NB4 (cell line): ENCODE data around the gene CRISP2.

Source experiments
- DNase-seq: peaks from one replicate; pipeline ENCODE4 v3.0.0; 2010; ENCODE audit warnings: low read depth
- H3K4me3 ChIP-seq: one replicate; pipeline ENCODE4 v1.5.1; 2011; ENCODE audit warnings: mild to moderate bottlenecking, low read depth, low read length, moderate library complexity
- CTCF ChIP-seq: IDR thresholded peaks from one replicate; pipeline ENCODE4 v1.5.1; 2012; ENCODE audit warnings: low read depth, low read length
- MAX ChIP-seq: IDR thresholded peaks from 2 replicates; pipeline ENCODE4 v1.6.1; 2011; ENCODE audit warnings: low read depth, low read length
- MYC ChIP-seq: IDR thresholded peaks from 2 replicates; pipeline ENCODE4 v1.6.1; 2011; ENCODE audit warnings: low read depth, low read length
- POLR2A ChIP-seq: IDR thresholded peaks from 2 replicates; pipeline ENCODE4 v1.6.1; 2011; ENCODE audit warnings: mild to moderate bottlenecking; ENCODE audit not compliant: insufficient read length; ENCODE audit errors: extremely low read depth

The CRISP2 gene, protein sequence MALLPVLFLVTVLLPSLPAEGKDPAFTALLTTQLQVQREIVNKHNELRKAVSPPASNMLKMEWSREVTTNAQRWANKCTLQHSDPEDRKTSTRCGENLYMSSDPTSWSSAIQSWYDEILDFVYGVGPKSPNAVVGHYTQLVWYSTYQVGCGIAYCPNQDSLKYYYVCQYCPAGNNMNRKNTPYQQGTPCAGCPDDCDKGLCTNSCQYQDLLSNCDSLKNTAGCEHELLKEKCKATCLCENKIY

GRCh38 chr6:49713346-49713745, at the start of gene CRISP2:
TSS of gene CRISP2 (minus strand) at chr6:49713543. CDS start at chr6:49709196, 4,347 bp downstream.
- no peak within 1 kb of the TSS for H3K4me3 ChIP-seq
- no peak for DNase-seq
- no peak for TF ChIP-seq POLR2A
- TF ChIP-seq CTCF: no peak
- TF ChIP-seq MYC: no peak
- TF ChIP-seq MAX: no peak

- DNase-seq: no peak
- H3K4me3 ChIP-seq: no peak within 1 kb of the TSS
- TF ChIP-seq MYC (no peak), CTCF (no peak), POLR2A (no peak), MAX (no peak)
These were observed 30.9 kb upstream of the CRISP2 start, which contains the start of gene CRISP3 for GRCh38 chr6:49744259-49744658. TSS of gene CRISP3 (minus strand) at chr6:49744388. CDS start at chr6:49744367, 21 bp downstream.

DNA sequence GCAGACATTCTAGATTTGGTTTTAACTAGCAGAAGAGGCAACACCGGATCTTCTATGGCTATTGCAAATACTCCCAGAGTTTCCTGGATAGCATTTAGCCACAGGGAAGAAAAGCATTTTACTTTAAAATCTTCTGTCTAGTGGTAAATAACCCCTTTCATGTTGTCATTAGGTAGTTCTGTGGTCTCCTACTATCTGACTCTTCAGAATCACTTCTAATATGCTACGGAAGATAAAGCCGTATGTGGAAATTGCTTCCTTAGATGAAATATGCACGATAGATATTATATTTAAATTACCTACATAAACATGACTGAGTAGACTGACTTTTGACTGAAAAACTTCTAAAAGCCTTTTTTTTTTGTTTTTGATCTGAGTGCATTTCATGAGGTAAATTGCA, 30.1 kb upstream of the CRISP2 start:
- DNase-seq: no peak
- no peak for TF ChIP-seq MAX
- no peak for TF ChIP-seq MYC
- no peak for TF ChIP-seq POLR2A
- no peak for TF ChIP-seq CTCF
- H3K4me3 ChIP-seq: no peak overlapping the region

DNA sequence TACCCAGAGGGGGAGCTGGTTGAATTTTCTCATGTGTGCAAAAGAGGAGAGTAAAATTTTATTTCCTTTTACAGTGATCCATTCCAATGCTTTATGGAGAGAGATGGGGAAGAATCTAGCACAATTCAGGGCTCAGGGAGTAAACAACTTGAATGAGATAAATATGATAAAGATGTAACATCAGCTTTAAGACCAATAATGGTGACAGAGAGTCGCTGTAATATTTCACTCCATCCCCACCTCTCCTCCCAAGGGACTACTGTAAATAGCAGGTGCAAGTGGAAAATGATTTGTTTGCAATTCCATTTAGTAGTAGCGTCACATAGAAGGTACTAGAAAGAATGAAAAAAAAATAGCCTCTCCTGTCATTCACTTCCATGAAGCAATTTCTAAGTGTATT, 26.1 kb upstream of the CRISP2 start:
- TF ChIP-seq MAX (no peak), POLR2A (no peak), CTCF (no peak)
- DNase-seq: no peak
- H3K4me3 ChIP-seq: no peak overlapping the region

DNA sequence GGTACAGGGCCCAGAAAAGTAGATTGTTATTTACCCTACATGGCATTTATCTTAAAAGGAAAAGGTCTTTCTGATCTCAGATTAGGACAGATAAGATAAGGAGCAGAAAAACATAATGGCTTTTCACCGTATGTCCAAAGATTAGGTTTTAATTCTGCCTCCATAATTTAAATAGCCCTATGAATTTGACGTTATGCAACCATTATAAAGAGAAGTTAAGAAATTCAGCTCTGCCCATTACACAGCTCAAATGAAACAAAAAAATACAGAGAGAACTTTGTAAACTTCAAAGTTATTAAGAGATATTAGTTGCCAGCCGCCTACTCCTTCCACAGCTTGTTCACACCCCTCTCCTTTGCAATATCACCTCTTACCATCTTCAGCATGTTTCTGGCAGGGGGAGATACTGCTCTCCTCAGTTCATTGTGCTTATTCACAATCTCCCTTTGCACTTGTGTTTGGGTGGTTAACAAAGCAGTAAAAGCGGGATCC, 22.7 kb upstream of the CRISP2 start:
- H3K4me3 ChIP-seq: no peak overlapping the region
- DNase-seq: no peak
- TF ChIP-seq POLR2A (no peak), MYC (no peak), MAX (no peak), CTCF (no peak)
